HepG2 (cell line): ENCODE results near the gene RPTOR. TPM values are rescaled to one million over a fixed set of nuclear protein-coding genes. Genes with fewer than 3 reads are reported as not detected.

Experiments
- CBX1 ChIP-seq: IDR thresholded peaks from one replicate; pipeline ENCODE4 v1.6.1; 2016; ENCODE audit warnings: antibody characterized with exemption, low read depth
- FOXP4 ChIP-seq: sonication (generic); formaldehyde crosslinking; IDR thresholded peaks from 2 replicates; pipeline ENCODE4 v1.4.0; 2020; ENCODE audit warnings: missing genetic modification reagents
- GABPB1 ChIP-seq: IDR thresholded peaks from 2 replicates; pipeline ENCODE4 v1.6.1; 2016; ENCODE audit warnings: mild to moderate bottlenecking, missing genetic modification reagents, moderate library complexity, missing compliant biosample characterization
- HMGA1 ChIP-seq: sonication (generic); formaldehyde crosslinking; conservative IDR thresholded peaks from 2 replicates; pipeline ENCODE4 v1.4.0; 2020; ENCODE audit warnings: missing genetic modification reagents
- HMGXB4 ChIP-seq, 2 experiments: sonication (generic) in 1 of 2; formaldehyde crosslinking in 1 of 2; IDR thresholded peaks; 2 replicates each; pipeline versions ENCODE4 v1.4.0 to v1.6.1; 2018 to 2020; ENCODE audit warnings: missing genetic modification reagents in 2 of 2, borderline replicate concordance in 1 of 2, low read depth in 1 of 2, mild to moderate bottlenecking in 1 of 2, missing biosample characterization in 1 of 2
- HOXD1 ChIP-seq: sonication (generic); formaldehyde crosslinking; IDR thresholded peaks from 2 replicates; pipeline ENCODE4 v1.5.0; 2020; ENCODE audit warnings: missing genetic modification reagents
- KDM6A ChIP-seq: IDR thresholded peaks from 2 replicates; pipeline ENCODE4 v1.6.1; 2016; ENCODE audit warnings: low read depth
- KLF12 ChIP-seq: sonication (generic); formaldehyde crosslinking; IDR thresholded peaks from 2 replicates; pipeline ENCODE4 v1.4.0; 2020; ENCODE audit warnings: missing genetic modification reagents, borderline replicate concordance
- NAIF1 ChIP-seq: sonication (generic); formaldehyde crosslinking; IDR thresholded peaks from 2 replicates; pipeline ENCODE4 v1.5.0; 2020; ENCODE audit warnings: mild to moderate bottlenecking, missing genetic modification reagents, borderline replicate concordance
- NR2F2 ChIP-seq: IDR thresholded peaks from 2 replicates; pipeline ENCODE4 v1.6.1; 2012; ENCODE audit warnings: low read depth, inconsistent platforms, borderline replicate concordance
- PHF5A ChIP-seq: IDR thresholded peaks from one replicate; pipeline ENCODE4 v1.6.1; 2018; ENCODE audit warnings: low read depth, missing genetic modification reagents; ENCODE audit not compliant: unreplicated experiment
- PTBP1 ChIP-seq: fragments of 200-400 bp; formaldehyde crosslinking; IDR thresholded peaks from 2 replicates; pipeline ENCODE4 v1.6.1; 2018; ENCODE audit warnings: low read length, low read depth; ENCODE audit not compliant: poor library complexity, severe bottlenecking
- RFX3 ChIP-seq: IDR thresholded peaks from 2 replicates; pipeline ENCODE4 v1.6.1; 2016; ENCODE audit warnings: missing biosample characterization, missing genetic modification reagents
- SNAPC5 ChIP-seq: sonication (generic); formaldehyde crosslinking; IDR thresholded peaks from 2 replicates; pipeline ENCODE4 v1.8.1; 2023; ENCODE audit warnings: mild to moderate bottlenecking, missing genetic modification reagents, borderline replicate concordance
- STAT6 ChIP-seq: sonication (generic); formaldehyde crosslinking; IDR thresholded peaks from 2 replicates; pipeline ENCODE4 v1.4.0; 2020; ENCODE audit warnings: missing genetic modification reagents, mild to moderate bottlenecking, borderline replicate concordance
- ZFP36 ChIP-seq: fragments of 150-350 bp; IDR thresholded peaks from 2 replicates; pipeline ENCODE4 v1.6.1; 2018; ENCODE audit warnings: borderline replicate concordance, low read length, low read depth; ENCODE audit not compliant: partially characterized antibody
- ZNF280B ChIP-seq: sonication (generic); formaldehyde crosslinking; IDR thresholded peaks from 2 replicates; pipeline ENCODE4 v1.5.0; 2020; ENCODE audit warnings: missing genetic modification reagents, mild to moderate bottlenecking, borderline replicate concordance
- ZNF333 ChIP-seq: sonication (generic); formaldehyde crosslinking; IDR thresholded peaks from 2 replicates; pipeline ENCODE4 v1.4.0; 2020; ENCODE audit warnings: mild to moderate bottlenecking, missing genetic modification reagents, borderline replicate concordance
- ZNF605 ChIP-seq: sonication (generic); formaldehyde crosslinking; IDR thresholded peaks from 2 replicates; pipeline ENCODE4 v1.8.0; 2022; ENCODE audit warnings: mild to moderate bottlenecking, missing genetic modification reagents
- ZNF713 ChIP-seq: sonication (generic); formaldehyde crosslinking; IDR thresholded peaks from 2 replicates; pipeline ENCODE4 v1.4.0; 2020; ENCODE audit warnings: mild to moderate bottlenecking, missing genetic modification reagents
- ZNF788 ChIP-seq: sonication (generic); formaldehyde crosslinking; IDR thresholded peaks from 2 replicates; pipeline ENCODE4 v1.5.0; 2020; ENCODE audit warnings: mild to moderate bottlenecking, missing genetic modification reagents, borderline replicate concordance
- ZNF816 ChIP-seq: sonication (generic); formaldehyde crosslinking; IDR thresholded peaks from 2 replicates; pipeline ENCODE4 v1.8.0; 2022; ENCODE audit warnings: missing genetic modification reagents, mild to moderate bottlenecking, borderline replicate concordance
- polyA plus RNA-seq, 8 experiments: library from polyadenylated mRNA; depleted of rRNA in 3 of 8; stranded (reverse) in 7 of 8; unstranded in 1 of 8; fragments of >200 nt; fragmentation: Illumina TruSeq in 4 of 8; extraction: Trizol in 4 of 8; gene quantifications; 2 replicates each; pipeline versions ENCODE4 v1.2.1 to v1.2.3, GENCODE V29; 2011 to 2016; ENCODE audit warnings: low read depth in 4 of 8, missing spikeins in 1 of 8, mixed read lengths in 1 of 8; ENCODE audit not compliant: insufficient read depth in 1 of 8
- total RNA-seq, 5 experiments: library from RNA; depleted of rRNA; stranded (reverse); fragments of >200 nt; fragmentation: Illumina TruSeq; extraction: Trizol; gene quantifications; 2 replicates each; pipeline ENCODE4 v1.2.3, GENCODE V29; 2016; ENCODE audit warnings: low read depth in 1 of 5

Gene RPTOR
- total and polyA plus RNA-seq, 2 of the 13 experiments (the other 11 are each of a cell fraction or from before 2014, with no cell fraction given) = 6.6 to 25.3 TPM

- no peak; the same call in 1 of the 2 replicates for TF ChIP-seq ZNF605 (CRISPR knock-in tag)
- TF ChIP-seq STAT6 = no peak
- no peak for TF ChIP-seq KLF12 (CRISPR knock-in tag)
- no peak for TF ChIP-seq PTBP1
- no peak for TF ChIP-seq PHF5A
- peak; percentile 14; the same call in 1 of the 2 replicates for TF ChIP-seq NR2F2
- no peak for TF ChIP-seq RFX3
- TF ChIP-seq ZFP36 = no peak
- TF ChIP-seq GABPB1 (CRISPR knock-in tag) = peak; percentile 68; the same call in 1 of the 2 replicates
- 0 out of 2 replicates have a peak, but pooled peaks have one; percentile 4 for TF ChIP-seq FOXP4 (CRISPR knock-in tag)
- no peak; the same call in 1 of the 2 replicates for TF ChIP-seq ZNF333 (CRISPR knock-in tag)
- TF ChIP-seq ZNF280B (CRISPR knock-in tag) = no peak
- peak; percentile 20 for TF ChIP-seq CBX1
- TF ChIP-seq ZNF788 (CRISPR knock-in tag) = 0 out of 2 replicates have a peak, but pooled peaks have one; percentile 72
- TF ChIP-seq KDM6A = no peak
- TF ChIP-seq ZNF816 (CRISPR knock-in tag) = peak; percentile 79; the same call in 1 of the 2 replicates
- TF ChIP-seq HMGXB4 (CRISPR knock-in tag; IDR thresholded peaks at IDR 0.05; ENCODE audit: borderline replicate concordance in 1 of 2, low read depth in 1 of 2) = peak in 1 of 2 experiments; percentile 72; a peak in 1 of 4 replicates
- TF ChIP-seq HOXD1 (CRISPR knock-in tag) = no peak
- no peak for TF ChIP-seq HMGA1
- TF ChIP-seq ZNF713 = peak; percentile 38; the same call in 1 of the 2 replicates
- TF ChIP-seq NAIF1 (CRISPR knock-in tag) = no peak
- TF ChIP-seq SNAPC5 (CRISPR knock-in tag) = no peak
These were observed 447.0 kb downstream of the RPTOR start, which contains the start of gene CHMP6 (continued) for GRCh38 chr17:80991645-80992076.
